Heart left ventricle (tissue), 13 donors: ENCODE results near the gene TFDP3.

Experiments used
- CTCF ChIP-seq, 12 donors: fragments of 200-600 bp; sonication (generic) in 4 of 12; IDR thresholded peaks; one replicate each; pipeline versions ENCODE4 v1.5.0 to v1.8.0; 2018 to 2022; ENCODE audit warnings: antibody characterized with exemption in 12 of 12, mild to moderate bottlenecking in 5 of 12
- POLR2A ChIP-seq, 2 donors: fragments of 450-650 bp; IDR thresholded peaks; one replicate each; pipeline ENCODE4 v1.6.1; 2017; ENCODE audit warnings: antibody characterized with exemption in 2 of 2, mild to moderate bottlenecking in 2 of 2, moderate library complexity in 2 of 2
- donor health status: ischemic (EF 13 %, LVEDD 7.1; RV severe dilation, severe dysfunction).
- donor health status: DM: no; HTN: yes; CAD: no.
- donor health status: DM: no; HTN: no; CAD: no.
- donor health status: ischemic (EF 25% LVEDD 6.9; RV normal size, moderate dysfunction).
- donor health status: ischemic (EF 25% LVEDD 5.7; RV mildly dilated, moderate dysfunction).
- donor health status: ischemic (EF 35%, LVEDD 5.7; RV mildly dilated, moderate dysfunction).
- donor health status: nonischemic (EF 11% LVEDD 7.7; RV severe dilation, severe dysfunction).
- donor health status: DM: yes; HTN: yes; CAD: no.
- donor health status: PGD.
- donor health status: ischemic (EF 29% LVEDD 5.4; RV normal size, mild dysfunction).
- donor health status: nonischemic (EF 23%, LVEDD 6.1; RV moderate dilation, normal function).

GRCh38 chrX:133248177-133248576 lies 30.0 kb upstream of the TFDP3 start:
- no peak for TF ChIP-seq CTCF (IDR thresholded peaks at IDR 0.05)
- TF ChIP-seq POLR2A (IDR thresholded peaks at IDR 0.05): no peak
